ENCODE measurements around the gene CD44. TPM values are rescaled to one million over a fixed set of nuclear protein-coding genes. Genes with fewer than 3 reads are reported as not detected.

The CD44 gene
- total and polyA plus RNA-seq, 9 donors, result 8.3 to 330 (median 26.0) TPM

GRCh38 chr11:35215945-35216344, 77.0 kb downstream of the CD44 start:
- no peaks in the 10 kb centered on the region for H3K9me3 ChIP-seq
- no peaks in the 10 kb centered on the region for H3K27me3 ChIP-seq
- intact Hi-C loops (cut with DNase I), result loop anchor here in 1 of 4 donors (10.0 kb wide), 1 partner anchor 59 kb away; no protein-coding TSS in a partner anchor
- H3K4me1 ChIP-seq (ENCODE audit: insufficient read depth), result no peaks in the 10 kb centered on the region
- H3K36me3 ChIP-seq, result no peaks in the 10 kb centered on the region
- H3K4me3 ChIP-seq, result no peak overlapping the region
- no peak for TF ChIP-seq POLR2A (IDR thresholded peaks at IDR 0.05)
- DNase-seq, result no peak
- H3K27ac ChIP-seq, result no peak overlapping the region

GRCh38 chr11:35216962-35217678, 78.1 kb downstream of the CD44 start:
- DNase-seq, result no peak
- Histone ChIP-seq H3K4me1 (ENCODE audit: insufficient read depth) (no peaks in the 10 kb centered on the region), H3K27me3 (no peaks in the 10 kb centered on the region), H3K4me3 (no peak overlapping the region), H3K9me3 (no peaks in the 10 kb centered on the region), H3K27ac (no peak overlapping the region), H3K36me3 (no peaks in the 10 kb centered on the region)
- 48 to 59% (median 57%) methylated on average over 3 of the region's 3 CpGs for WGBS, 3 donors
- TF ChIP-seq EP300 (IDR thresholded peaks at IDR 0.05), result no peak
- TF ChIP-seq POLR2A (IDR thresholded peaks at IDR 0.05), result no peak
- TF ChIP-seq CTCF (IDR thresholded peaks at IDR 0.05), result no peak
- intact Hi-C loops (cut with DNase I), result loop anchor here in 1 of 4 donors (10.0 kb wide), 1 partner anchor 58 kb away; no protein-coding TSS in a partner anchor

GRCh38 chr11:35218956-35219355, 80.0 kb downstream of the CD44 start:
- DNase-seq, result no peak
- intact Hi-C loops (cut with DNase I), result loop anchor here in 1 of 4 donors (10.0 kb wide), 1 partner anchor 56 kb away; no protein-coding TSS in a partner anchor
- H3K27me3 ChIP-seq, result no peaks in the 10 kb centered on the region
- H3K27ac ChIP-seq, result no peak overlapping the region
- TF ChIP-seq POLR2A (IDR thresholded peaks at IDR 0.05), result no peak
- no peak for TF ChIP-seq EP300 (IDR thresholded peaks at IDR 0.05)
- no peak for TF ChIP-seq CTCF (IDR thresholded peaks at IDR 0.05)
- WGBS, 3 donors, result 96 to 100% (median 97%) methylated on average over 1 of the region's 1 CpG
- H3K36me3 ChIP-seq, result no peaks in the 10 kb centered on the region
- H3K9me3 ChIP-seq, result no peaks in the 10 kb centered on the region
- H3K4me3 ChIP-seq, result no peak overlapping the region
- no peaks in the 10 kb centered on the region for H3K4me1 ChIP-seq (ENCODE audit: insufficient read depth)

GRCh38 chr11:35223371-35223796, 84.4 kb downstream of the CD44 start:
- Histone ChIP-seq H3K4me3 (no peak overlapping the region), H3K27me3 (no peaks in the 10 kb centered on the region), H3K4me1 (ENCODE audit: insufficient read depth) (no peaks in the 10 kb centered on the region), H3K9me3 (no peaks in the 10 kb centered on the region), H3K36me3 (no peaks in the 10 kb centered on the region), H3K27ac (no peak overlapping the region)
- intact Hi-C loops (cut with DNase I), result no loop called here
- DNase-seq, result no peak
- no peak for TF ChIP-seq CTCF (IDR thresholded peaks at IDR 0.05)
- TF ChIP-seq EP300 (IDR thresholded peaks at IDR 0.05), result no peak
- no peak for TF ChIP-seq POLR2A (IDR thresholded peaks at IDR 0.05)
- WGBS, 3 donors, result 31 to 46% (median 40%) methylated on average over 9 of the region's 9 CpGs

- DNase-seq, result no peak
- H3K9me3 ChIP-seq, result no peaks in the 10 kb centered on the region
- intact Hi-C loops (cut with DNase I), result no loop called here
- WGBS, 3 donors, result 74 to 100% (median 83%) methylated on average over 1 of the region's 1 CpG
- no peaks in the 10 kb centered on the region for H3K27me3 ChIP-seq
- no peak overlapping the region for H3K4me3 ChIP-seq
- TF ChIP-seq EP300 (IDR thresholded peaks at IDR 0.05), result no peak
- TF ChIP-seq POLR2A (IDR thresholded peaks at IDR 0.05), result no peak
- no peak for TF ChIP-seq CTCF (IDR thresholded peaks at IDR 0.05)
- H3K27ac ChIP-seq, result no peak overlapping the region
- H3K4me1 ChIP-seq (ENCODE audit: insufficient read depth), result no peaks in the 10 kb centered on the region
- H3K36me3 ChIP-seq, result no peaks in the 10 kb centered on the region
Measured at GRCh38 chr11:35223991-35224390, 85.0 kb downstream of the CD44 start.

All from ovary (tissue), 9 donors.